Islet precursor cell (in vitro differentiated cells): Measurements from ENCODE around the gene NCAPG2.

Experiments used
- DNase-seq: peaks from one replicate; pipeline ENCODE4 v3.0.0-alpha.2; 2018

Gene NCAPG2

DNA sequence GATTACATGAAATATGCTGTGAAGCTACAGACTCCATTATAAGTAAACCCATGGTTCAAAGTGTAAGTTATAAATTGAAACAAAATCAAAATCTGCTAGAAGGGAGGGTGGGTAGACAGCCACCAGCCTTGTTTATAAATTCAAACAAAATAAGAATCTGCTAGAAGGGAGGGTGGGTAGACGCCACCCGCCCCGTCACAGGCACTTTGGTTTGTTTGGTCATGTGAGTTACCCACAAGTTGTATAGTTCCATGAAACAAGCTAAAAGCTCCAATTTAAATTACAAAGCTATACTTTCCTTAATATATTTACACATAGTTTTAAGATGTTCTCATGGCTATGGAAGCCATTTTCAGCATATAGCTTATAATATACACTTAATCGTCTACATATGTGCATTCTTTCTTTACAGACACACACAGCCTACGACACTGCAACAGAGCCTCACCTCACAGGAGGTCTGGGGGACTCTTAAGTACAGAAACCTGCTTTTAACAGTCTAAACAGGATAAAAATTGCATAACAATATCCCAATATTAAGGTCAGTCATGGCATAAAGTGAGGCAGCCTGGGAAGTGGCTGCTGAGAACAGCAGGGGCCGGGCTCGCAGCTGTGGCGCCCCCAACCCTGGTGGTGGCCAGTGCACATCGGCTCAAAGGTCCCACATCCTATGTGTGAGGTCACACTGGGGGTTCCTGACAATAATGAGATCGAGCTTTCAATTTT is 28.1 kb upstream of the NCAPG2 start:
- no peak for DNase-seq

DNA sequence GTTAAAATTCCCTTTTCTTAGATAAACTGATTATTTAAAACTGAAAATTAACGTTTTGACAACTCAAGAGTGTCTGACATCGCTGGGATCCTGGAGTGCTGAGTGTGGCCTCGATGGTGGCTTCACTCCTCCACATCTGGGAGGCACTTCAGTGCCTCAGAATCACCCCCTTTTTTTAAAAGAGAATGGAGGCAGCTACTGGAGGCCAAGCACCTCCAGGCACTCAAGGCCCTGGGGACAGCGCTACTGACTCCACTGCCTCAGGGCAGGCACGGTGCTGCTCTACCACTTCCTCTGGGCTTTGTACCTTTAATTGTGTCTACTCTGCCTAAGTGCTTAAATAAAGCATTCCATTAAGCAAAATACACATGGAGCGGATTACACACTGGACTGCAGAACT is 27.2 kb upstream of the NCAPG2 start:
- no peak for DNase-seq

DNA sequence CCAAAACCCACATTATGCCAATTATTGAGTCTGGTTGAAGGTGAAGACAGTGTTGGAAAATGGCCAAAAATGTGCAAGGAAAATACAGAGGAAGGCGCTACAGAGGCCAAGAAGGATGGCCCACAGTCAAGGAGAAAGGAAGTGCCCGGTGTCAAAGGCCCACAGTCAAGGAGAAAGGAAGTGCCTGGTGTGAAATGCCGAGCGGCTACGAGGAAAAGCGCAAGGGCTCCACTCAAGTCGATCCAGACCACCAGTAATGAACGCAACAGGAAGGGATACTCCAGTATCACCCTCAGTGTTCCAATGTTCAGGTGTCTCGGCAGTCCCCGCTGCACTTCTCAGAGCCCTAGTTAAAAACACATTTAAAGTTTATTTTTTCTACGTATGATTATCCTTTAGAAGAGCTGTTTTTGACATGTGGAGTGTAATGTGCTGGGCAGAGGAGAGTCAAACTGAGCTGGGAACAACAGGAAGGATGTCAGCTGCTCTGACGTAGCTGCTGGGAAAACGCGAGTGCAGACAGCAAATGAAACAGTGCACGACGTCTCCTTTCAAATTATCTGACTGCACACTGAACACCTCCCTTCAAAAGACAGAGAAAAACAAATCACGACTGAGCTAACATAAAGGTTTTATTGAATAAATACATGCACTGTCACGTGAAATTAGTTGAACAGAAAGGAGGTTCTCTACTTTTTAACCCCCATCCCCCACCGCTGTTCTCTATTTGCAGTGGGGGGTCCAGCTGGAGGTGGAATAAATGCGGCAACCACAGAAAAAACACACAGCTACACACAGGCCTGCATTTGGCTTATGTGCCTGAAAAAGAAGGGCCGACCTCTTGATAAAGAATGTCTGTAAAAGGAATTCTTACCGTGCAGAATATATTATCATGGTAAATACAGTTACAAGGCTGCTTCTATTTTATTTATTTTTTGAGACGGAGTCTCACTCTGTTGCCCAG is 26.1 kb upstream of the NCAPG2 start:
- DNase-seq: no peak

DNA sequence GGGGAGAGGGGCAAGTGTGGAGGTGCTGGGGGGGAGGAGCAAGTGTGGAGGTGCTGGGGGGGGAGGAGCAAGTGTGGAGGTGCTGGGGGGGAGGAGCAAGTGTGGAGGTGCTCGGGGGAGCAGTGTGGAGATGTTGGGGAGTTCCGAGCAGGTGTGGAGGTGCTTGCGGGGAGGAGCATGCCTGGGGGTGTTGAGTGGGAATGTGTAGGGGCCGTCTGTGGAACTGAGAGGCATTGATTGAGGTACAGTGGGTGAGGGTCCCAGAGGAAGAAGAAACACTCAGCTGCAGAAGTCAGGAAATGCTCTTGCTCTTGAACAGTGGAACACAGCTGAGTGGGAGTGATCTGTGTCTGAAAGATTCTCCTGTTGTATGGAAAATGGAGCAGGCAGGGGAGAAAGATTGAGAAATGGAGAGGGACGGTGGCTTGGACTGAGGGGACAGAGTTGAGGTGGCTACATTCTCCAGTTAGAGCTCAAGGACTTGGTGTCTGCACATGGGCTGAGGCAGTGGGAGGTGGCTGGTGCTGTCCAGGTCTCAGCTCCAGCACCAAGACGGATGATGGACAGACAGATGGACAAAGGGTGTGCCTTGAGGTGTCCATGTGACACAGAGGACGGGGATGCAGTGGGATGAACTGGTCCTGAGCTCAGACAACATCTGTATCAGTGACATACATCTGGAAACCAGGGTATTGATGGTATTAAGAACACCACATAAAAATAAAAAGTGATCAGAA is 25.2 kb upstream of the NCAPG2 start:
- DNase-seq: no peak

DNA sequence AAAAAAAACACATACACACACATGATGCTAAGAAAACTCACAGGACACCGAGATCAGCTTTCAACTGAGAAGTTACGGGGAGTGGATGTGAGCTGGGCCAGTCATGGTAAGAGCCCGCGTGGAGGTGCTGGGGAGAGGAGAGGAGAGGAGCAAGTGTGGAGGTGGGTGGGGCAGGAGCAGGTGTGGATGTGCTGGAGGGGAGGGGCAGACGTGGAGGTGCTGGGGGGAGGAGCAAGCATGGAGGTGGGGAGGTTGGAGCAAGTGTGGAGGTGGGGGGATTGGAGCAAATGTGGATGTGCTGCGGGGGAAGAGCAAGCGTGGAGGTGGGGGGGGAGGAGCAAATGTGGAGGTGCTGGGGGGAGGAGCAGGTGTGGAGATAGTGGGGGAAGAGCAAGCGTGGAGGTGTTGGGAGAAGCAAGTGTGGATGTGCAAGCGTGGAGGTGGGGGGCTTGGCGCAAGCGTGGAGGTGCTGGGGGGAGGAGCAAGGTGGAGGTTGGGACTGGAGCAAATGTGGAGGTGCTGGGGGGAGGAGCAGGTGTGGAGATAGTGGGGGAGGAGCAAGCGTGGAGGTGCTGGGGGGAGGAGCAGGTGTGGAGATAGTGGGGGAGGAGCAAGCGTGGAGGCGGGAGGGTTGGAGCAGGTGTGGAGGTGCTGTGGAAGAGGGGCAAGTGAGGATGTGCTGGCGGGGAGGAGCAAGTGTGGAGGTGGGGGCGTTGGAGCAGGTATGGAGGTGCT is 24.5 kb upstream of the NCAPG2 start:
- no peak for DNase-seq

DNA sequence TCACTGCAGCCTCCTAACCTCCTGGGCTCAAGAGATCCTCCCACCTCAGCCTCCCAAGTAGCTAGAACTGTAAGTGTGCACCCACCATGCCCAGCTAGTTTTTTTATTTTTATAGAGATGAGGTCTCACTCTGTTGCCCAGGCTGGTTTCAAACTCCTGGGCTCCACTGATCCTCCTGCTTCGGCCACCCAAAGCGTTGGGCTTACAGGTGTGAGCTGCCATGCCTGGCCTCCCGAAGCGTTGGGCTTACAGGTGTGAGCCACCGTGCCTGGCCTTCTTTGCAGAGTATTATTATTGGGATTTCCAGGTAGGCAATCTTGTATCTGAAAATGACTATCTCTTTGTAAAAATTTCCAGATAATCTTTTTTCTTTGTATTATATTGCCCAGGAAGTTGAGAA is 23.1 kb upstream of the NCAPG2 start:
- no peak for DNase-seq

DNA sequence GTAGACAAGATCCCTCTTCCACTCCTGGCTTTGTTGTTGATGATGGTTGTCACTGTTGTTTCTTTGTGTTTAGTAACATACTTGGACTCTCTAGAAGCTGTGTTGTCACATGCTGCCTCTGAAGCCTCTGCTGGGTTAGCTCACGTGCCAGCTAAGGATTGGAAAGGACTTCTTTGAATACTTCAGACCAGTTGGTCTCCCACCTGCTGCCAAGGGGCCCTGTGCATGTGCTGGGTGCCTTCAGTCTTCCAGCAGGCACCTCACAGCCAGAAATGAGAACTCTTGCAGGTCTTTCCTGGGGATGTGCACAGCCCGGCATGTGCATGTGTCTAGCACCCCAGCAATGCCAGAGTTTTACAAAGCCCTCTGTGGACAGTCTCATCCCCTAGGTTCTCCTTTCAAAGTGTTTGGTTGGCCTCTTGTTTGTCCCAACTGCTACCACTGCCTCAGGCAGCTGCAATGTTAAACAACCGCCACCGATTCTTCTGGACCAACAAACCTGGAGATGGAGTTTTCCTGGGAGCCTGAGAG is 21.7 kb upstream of the NCAPG2 start:
- no peak for DNase-seq

DNA sequence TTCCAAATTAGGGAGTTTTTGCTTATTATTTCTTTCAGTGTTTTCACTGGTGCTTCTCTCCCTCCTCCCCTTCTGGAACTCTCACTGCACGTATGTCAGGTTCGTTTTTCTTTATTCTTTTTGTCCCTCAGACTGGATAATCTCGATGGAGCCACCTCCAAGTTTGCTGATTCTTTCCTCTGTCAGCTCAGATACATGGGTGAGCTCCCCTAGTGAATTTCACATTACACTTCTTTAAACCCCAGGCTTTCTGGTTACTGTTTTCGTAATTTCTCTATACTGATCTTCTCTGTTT is 20.8 kb upstream of the NCAPG2 start:
- DNase-seq: no peak

DNA sequence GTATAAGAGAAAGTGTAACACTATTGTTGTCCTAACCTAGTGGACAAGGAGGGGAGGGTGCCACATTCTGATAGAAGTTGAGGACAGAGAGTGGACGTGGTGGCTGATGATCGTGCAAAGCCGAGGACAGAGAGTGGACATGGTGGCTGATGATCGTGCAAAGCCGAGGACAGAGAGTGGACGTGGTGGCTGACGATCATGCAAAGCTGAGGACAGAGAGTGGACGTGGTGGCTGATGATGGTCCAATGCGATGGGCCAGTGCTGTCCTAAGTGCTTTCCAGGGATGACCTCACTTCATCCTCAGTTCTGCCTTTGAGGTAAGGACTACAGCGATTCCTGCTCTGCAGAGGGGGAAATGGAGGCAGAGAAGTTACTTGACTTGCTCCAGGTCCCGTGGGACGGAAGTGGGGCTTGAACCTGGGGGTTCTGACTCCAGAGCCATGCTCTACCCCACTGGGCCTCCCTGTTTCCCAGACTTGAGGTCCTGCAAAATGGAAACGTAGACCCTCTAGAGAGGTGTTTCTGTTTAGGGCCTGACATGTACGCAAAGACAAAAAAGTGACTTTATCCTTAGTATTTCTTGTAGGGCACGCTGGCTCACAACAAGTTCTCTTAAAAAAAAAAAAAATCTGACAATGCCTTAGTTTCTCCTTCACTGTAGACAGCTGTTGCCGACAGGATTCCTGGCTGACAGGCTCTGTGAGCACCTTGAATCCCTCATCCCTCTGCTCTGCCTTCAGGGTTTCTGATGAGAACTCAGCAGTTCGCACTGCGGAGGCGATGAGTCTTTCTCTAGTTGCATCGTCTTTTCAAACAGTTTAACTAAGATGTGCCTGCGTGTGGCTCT is 20.3 kb upstream of the NCAPG2 start:
- DNase-seq: no peak

DNA sequence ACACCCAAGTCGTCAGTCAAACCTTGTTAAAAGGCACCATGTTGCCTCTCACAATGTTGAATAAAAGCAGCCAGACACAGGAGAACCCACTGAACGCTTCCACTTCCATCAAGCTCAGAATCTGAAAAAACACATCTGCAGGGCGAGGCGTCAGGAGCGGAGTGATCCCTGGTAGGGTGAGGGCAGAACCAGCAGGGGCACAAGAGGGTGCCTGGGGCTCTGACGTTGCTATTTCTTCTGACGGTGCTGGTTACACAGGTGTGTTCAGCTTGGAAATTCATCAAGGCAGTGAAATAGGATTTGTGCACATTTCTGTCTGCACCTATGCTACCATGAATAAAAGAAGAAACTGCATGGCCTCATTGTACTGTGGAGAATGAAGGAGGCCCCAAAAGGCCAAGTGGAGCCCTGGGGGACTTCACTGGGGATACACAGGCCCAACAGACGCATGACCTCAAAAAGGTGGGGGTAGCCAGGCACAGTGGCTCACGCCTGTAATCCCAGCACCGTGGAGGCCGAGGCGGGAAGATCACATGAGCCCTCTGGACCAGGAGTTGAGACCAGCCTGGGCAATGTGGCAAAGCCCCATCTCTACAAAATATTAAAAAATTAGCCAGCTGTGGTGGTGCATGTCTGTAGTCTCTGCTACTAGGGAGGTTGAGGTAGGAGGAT is 19.2 kb upstream of the NCAPG2 start:
- DNase-seq: no peak

DNA sequence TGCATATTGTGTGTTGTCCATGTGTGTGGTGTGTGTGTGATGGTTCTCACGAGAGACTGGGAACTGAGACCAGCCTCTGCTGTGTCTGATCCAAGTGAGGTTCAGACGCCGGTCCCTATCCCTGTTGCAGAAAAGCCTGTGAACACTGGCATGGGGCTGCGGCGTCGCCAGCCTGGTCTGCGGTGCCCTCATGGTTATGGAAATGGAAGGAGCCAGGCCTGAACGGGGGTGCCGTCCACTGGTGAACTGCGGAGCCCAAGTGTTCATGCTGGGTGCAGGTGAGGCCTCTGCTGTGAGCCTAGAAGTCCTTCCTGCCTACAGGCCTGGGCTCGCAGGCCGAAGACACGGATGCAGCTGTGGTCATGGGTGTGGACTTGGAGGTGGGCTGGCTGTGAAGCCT is 18.7 kb upstream of the NCAPG2 start:
- no peak for DNase-seq

DNA sequence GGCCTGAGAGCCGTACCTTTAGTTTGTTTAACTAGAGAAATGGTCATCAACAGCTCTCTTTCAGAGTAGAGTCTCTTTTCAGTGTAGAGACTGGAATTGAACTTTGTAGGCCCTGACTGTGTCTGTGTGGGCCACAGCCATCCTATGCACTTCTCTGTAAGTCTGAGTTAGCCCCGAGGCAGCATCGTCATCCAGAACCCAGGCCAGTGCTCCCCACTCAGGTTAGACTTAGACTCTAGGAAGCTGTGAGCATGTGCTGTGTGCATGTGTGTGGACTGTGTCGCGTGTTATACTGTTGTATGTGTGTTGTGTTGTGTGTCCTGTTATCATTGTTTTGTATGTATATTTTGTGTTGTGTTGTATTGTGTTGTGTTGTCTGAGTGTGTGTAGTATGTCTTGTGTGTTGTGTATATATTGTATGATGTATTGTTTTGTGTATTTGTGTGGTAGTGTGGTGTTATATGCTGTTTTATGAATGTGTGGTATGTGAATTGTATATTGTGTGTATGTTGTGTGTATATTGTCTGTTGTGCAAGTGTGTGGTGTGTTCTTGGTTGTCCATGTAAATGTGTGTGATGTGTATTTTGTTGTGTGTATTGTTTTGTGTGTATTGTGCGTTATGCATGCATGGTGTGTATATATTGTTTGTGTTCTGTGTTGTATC is 18.1 kb upstream of the NCAPG2 start:
- DNase-seq: no peak

DNA sequence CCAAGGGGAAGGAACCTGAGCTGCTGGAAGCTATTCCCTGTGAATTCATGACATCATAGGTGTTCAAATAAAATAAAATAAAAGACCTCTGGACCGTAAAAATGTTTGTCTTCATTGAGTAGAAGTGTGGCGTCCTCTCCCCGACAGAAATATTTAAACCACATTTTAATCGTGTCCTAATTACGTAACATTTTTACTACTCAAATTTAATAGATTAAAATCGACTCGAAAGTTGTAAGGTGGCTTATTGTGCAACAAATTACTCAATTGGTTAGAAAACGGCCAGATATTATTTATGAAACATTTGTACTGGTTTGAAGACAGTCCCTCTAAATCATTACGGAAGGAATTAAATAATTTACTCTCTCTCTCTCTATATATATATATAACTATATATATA is 15.5 kb upstream of the NCAPG2 start:
- no peak for DNase-seq

DNA sequence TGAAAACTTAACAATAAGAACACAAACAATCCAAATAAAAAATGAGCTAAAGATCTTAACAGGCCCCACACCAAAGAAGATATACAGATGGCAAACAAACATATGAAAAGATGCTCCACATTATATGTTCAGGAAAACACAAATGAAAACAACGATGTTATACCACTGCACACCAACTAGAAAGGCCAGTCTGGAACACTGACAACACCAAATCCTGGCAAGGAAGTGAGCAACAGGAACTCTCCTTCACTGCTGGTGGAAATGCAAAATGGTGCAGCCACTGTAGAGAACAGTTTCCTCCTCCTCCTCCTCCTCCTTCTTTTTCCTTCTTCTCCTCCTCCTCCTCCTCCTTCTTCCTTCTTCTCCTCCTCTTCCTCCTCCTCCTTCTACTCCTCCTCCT is 12.2 kb upstream of the NCAPG2 start:
- DNase-seq: no peak

DNA sequence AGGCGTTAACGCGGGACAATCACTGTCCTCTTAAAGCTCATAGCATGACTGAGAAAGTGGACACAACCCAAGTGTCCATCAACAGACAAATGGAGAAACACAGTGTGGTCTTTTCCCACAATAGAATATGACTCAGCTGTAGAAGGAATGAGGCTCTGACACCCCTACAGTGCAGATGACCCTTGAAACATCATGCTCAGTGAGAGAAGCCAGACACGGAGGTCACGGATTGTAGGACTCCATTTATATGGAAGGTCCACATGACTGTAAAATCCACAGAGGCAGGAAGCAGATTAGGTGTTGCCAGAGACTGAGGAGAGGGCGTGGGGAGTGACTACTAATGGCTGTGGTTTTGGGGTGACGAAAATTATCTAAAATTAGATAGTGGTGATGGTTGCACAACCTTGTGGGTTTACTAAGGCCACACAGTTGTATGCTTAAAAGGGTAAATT is 6.1 kb upstream of the NCAPG2 start:
- DNase-seq: no peak

DNA sequence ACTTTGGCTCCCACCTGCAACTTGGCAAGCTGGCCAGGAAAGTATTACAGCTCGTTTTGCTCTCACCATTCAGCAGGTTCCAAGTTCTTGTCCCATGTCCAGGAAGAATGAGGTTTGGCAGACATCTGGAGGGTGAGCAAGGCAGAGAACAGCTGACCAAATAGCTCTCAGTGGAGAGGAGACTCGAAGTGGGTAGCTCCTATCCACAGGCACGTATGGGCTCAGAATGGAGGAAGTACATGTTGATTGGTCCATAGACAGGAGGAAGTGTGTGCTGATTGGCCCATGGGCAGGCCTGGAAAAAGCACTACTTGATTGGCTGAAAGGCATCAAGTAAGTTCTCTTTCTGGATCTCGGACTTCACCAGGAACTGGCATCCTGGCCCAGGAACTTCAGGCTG is 3.0 kb upstream of the NCAPG2 start:
- no peak for DNase-seq

DNA sequence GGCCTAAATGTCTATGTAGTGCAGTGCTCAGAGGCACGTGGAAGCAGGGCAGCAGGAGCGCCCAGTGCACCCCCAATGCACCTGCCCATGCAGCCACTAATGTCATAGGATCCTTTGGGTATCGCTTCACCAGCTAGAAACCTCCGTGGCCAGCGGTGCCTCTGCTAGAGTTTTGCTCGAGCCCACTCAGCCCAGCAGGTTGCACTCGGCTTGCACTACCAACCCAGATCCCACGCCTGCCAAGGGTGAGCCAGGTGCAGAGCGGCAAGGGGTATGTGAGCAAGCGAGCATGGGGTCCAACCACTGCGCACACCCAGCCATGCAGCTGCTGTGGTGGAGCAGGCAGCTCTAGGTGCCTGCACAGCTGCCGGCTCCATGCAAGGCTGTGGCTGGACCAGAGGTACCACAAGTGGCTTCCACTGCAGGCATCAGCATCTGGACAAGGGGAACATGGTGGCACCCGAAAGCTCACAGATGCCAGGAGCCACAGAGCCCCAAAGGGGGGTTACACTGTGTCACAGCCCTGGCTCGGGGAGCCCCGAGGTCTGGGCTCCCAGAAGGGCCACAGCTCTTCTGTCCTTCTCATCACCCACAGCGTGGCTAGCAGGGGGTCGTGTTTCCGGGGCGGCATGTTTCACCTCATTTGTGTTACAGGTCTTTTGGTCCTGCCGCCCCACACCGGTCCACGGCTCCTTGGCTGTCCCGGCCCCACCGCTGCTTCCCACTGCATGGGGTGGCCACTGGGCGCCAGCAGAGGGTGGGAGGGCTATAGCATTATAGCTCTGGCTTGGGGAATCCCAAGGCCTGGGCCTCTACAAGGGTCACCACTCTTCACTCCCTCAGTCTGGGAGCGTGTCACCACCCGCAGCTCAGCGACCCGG is 2.3 kb upstream of the NCAPG2 start:
- no peak for DNase-seq

DNA sequence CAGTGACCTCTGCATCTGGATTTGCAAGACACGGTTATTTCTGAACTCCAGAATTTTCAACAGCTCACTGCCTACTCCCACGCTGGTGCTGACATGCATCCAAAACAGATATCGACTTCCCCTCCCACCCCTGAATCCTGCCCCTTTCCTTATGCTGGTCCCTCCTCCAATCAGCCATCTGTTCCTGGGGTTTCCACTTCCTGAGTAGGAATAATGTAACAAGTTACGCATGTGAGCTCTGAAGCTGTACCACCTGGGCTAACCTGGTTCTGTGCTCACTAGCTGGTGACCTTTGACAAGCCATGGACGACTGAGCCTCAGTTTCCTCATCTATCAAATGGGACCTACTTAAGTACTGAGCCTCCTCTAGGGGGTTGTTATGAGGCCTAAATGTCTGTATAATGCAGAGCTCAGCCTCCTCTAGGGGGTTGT is 1.7 kb upstream of the NCAPG2 start:
- DNase-seq: no peak

DNA sequence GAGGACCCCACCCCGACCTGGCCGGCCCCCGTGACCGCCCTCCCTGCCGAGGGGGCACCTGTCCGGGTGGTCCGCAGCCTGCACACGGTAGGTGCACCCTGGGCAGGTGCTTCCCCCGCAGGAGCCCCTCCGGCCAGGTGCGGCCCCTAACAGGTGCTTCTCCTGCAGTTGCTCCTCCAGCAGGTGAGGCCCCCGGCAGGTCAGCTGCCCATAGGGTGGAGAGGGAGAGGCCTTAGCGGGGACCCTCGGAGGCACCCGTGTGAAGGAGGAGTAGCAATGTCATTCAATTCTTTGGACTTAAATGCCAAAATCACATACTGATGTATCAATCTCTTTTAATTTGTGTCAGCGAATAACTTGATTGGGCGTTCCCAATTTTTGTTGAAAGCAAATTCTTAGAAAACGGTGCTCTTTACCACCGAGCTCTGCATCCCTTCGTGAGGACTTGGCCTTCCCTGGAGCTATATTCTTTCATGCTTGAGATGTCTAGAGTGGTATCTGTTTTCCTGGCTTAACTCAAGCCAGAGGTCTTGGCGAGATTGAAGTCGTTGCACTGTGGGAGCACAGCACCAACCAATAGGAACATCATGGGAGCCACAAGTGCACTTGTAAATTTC is 738 bp upstream of the NCAPG2 start:
- no peak for DNase-seq
